Activated T-helper 2 cell treated with anti-CD3 and anti-CD28 coated beads, Interferon-gamma antibody, Interleukin-2, Interleukin-4, amounts not matched to agents 10 μg/mL and 5 μg/mL and 100 μg/mL, durations not matched to agents 14 hours and 24 hours and 36 hours (primary cell): ENCODE data around the gene MRGPRF. TPM values are rescaled to one million over a fixed set of nuclear protein-coding genes. Genes with fewer than 3 reads are reported as not detected.

Source experiments
- DNase-seq: peaks from one replicate; pipeline ENCODE4 v3.0.0; 2021; ENCODE audit warnings: low spot score
- H3K27ac Mint-ChIP-seq: one replicate; pipeline ENCODE4 v1.8.0; 2021; ENCODE audit warnings: mixed read lengths
- H3K27me3 Mint-ChIP-seq: one replicate; pipeline ENCODE4 v1.8.0; 2021; ENCODE audit warnings: low read depth, mixed read lengths
- H3K36me3 Mint-ChIP-seq: one replicate; pipeline ENCODE4 v1.8.0; 2021; ENCODE audit warnings: low read depth, mixed read lengths
- H3K4me1 Mint-ChIP-seq: one replicate; pipeline ENCODE4 v1.8.0; 2021; ENCODE audit warnings: low read depth, mixed read lengths
- H3K4me3 Mint-ChIP-seq: one replicate; pipeline ENCODE4 v1.8.0; 2021; ENCODE audit warnings: low read depth, mild to moderate bottlenecking, moderate library complexity, mixed read lengths
- H3K9me3 Mint-ChIP-seq: one replicate; pipeline ENCODE4 v1.8.0; 2021; ENCODE audit warnings: mixed read lengths
- intact Hi-C: fragments of 100-400 bp; cut with micrococcal nuclease; formaldehyde crosslinking; loops from one replicate; pipeline ENCODE4 v1.15.1; 2023
- total RNA-seq: library from RNA; stranded (reverse); gene quantifications from 2 replicates; pipeline ENCODE4 v1.2.3, GENCODE V29; 2022

MRGPRF gene
- total RNA-seq, 1 donor from 2014 or later = not detected

DNA sequence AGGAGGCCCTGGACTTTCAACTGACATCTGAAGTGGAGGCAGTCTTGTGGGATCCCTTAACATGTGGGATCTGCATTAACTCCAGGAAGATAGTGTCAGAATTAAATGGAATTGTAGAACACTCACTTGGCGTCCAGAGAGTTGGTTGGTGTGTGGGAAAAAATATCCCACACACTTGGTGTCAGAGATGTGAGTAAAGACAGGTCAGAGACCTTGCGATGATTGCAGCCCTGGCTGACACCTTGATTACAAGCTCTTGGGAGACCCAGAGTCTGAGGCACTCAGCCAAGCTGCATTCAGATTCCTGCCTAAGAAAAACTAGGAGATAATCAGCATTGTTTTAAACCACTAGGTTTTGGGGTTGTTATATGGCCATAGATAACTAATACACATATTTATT lies 28.5 kb upstream of the MRGPRF start:
- Mint-ChIP-seq H3K9me3 (no peaks in the 10 kb centered on the region), H3K4me3 (no peak overlapping the region), H3K27ac (no peak overlapping the region), H3K4me1 (peaks cover 10% of the 10 kb centered on the region), H3K36me3 (no peaks in the 10 kb centered on the region), H3K27me3 (peaks cover 15% of the 10 kb centered on the region)
- intact Hi-C loops = no loop called here
- DNase-seq = no peak

- no peaks in the 10 kb centered on the region for H3K9me3 Mint-ChIP-seq
- H3K4me3 Mint-ChIP-seq = no peak overlapping the region
- peaks cover 8% of the 10 kb centered on the region for H3K27me3 Mint-ChIP-seq
- no peak overlapping the region for H3K27ac Mint-ChIP-seq
- intact Hi-C loops = no loop called here
- H3K36me3 Mint-ChIP-seq = no peaks in the 10 kb centered on the region
- H3K4me1 Mint-ChIP-seq = peaks cover 10% of the 10 kb centered on the region
- DNase-seq = no peak
These were observed 27.7 kb upstream of the MRGPRF start for GRCh38 chr11:69040581-69041260.

- Mint-ChIP-seq H3K4me3 (no peak overlapping the region), H3K4me1 (peaks cover 10% of the 10 kb centered on the region), H3K27ac (no peak overlapping the region), H3K27me3 (peaks cover 7% of the 10 kb centered on the region), H3K36me3 (no peaks in the 10 kb centered on the region), H3K9me3 (no peaks in the 10 kb centered on the region)
- DNase-seq = no peak
- intact Hi-C loops = no loop called here
These were observed 27.0 kb upstream of the MRGPRF start for GRCh38 chr11:69040051-69040450.

GRCh38 chr11:69039501-69039900 lies 26.5 kb upstream of the MRGPRF start:
- H3K9me3 Mint-ChIP-seq = no peaks in the 10 kb centered on the region
- no peaks in the 10 kb centered on the region for H3K36me3 Mint-ChIP-seq
- peaks cover 10% of the 10 kb centered on the region for H3K4me1 Mint-ChIP-seq
- DNase-seq = no peak
- intact Hi-C loops = no loop called here
- H3K27ac Mint-ChIP-seq = no peak overlapping the region
- peaks cover 6% of the 10 kb centered on the region for H3K27me3 Mint-ChIP-seq
- no peak overlapping the region for H3K4me3 Mint-ChIP-seq

DNA sequence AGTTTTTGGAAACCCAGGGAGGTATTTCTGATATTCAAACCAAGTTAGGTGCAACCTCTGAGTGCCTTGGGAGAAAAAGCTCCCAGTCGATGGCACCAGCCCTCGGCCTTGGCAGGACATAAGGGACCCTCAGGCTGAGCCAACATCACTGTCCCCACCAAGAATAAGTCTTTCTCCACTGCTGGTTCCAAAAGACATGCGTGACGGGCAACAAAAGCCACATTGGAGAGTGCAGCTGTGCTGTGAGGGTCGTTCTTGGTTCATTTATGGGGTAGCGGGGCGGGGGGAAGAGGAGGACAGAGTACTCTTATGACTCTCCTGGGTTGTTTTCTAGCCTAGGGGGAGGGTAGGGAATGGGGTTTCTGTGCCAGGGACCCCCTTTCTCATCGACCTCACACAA lies 24.5 kb upstream of the MRGPRF start:
- DNase-seq = no peak
- intact Hi-C loops = no loop called here
- H3K27ac Mint-ChIP-seq = no peak overlapping the region
- no peaks in the 10 kb centered on the region for H3K36me3 Mint-ChIP-seq
- peaks cover 10% of the 10 kb centered on the region for H3K4me1 Mint-ChIP-seq
- H3K4me3 Mint-ChIP-seq = no peak overlapping the region
- no peaks in the 10 kb centered on the region for H3K9me3 Mint-ChIP-seq
- peaks cover under 1% of the 10 kb centered on the region for H3K27me3 Mint-ChIP-seq

DNA sequence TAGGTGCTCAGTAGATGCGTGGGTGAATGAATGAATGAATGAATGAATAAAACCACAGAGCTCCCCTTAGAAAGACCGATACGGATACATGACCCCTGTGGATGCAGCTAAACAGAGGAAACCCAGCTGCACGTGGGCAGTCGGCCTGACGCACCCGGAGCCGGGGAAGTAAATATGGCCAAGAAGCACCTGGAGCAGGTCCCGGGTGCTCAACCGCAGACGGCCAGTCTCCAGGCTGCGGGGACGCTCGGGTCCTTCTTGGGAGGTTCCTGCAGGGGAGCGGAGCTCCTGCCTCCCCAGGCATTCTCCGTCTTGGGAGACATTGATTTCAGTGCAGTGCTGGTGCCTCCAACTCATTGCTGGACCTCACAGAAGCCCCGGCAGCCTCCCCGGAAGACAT lies 24.0 kb upstream of the MRGPRF start:
- Mint-ChIP-seq H3K27me3 (no peaks in the 10 kb centered on the region), H3K4me1 (peaks cover 10% of the 10 kb centered on the region), H3K9me3 (no peaks in the 10 kb centered on the region), H3K36me3 (no peaks in the 10 kb centered on the region), H3K4me3 (no peak overlapping the region), H3K27ac (no peak overlapping the region)
- no peak for DNase-seq
- intact Hi-C loops = no loop called here

DNA sequence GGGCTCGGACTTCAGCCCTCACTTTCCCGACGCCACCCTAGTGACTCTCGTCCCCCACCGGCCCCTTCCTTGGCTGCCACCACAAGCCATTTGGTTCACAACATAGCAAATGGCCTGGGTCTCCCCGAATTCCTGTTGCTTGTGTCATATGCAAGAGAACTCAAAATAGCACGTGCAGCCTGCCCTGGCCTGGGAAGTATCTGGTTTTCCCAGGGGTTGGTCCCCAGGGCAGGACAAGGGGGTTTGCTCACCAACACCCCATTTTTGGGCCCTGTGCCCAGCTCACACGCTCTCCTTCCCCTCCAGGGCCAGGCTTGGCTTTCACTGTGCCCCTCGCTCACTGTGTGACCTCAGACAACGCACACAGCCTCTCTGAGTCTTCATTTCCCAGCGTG lies 22.9 kb upstream of the MRGPRF start:
- peaks cover 6% of the 10 kb centered on the region for H3K4me1 Mint-ChIP-seq
- no peaks in the 10 kb centered on the region for H3K9me3 Mint-ChIP-seq
- intact Hi-C loops = no loop called here
- H3K27ac Mint-ChIP-seq = no peak overlapping the region
- H3K27me3 Mint-ChIP-seq = no peaks in the 10 kb centered on the region
- no peak overlapping the region for H3K4me3 Mint-ChIP-seq
- no peak for DNase-seq
- H3K36me3 Mint-ChIP-seq = no peaks in the 10 kb centered on the region

DNA sequence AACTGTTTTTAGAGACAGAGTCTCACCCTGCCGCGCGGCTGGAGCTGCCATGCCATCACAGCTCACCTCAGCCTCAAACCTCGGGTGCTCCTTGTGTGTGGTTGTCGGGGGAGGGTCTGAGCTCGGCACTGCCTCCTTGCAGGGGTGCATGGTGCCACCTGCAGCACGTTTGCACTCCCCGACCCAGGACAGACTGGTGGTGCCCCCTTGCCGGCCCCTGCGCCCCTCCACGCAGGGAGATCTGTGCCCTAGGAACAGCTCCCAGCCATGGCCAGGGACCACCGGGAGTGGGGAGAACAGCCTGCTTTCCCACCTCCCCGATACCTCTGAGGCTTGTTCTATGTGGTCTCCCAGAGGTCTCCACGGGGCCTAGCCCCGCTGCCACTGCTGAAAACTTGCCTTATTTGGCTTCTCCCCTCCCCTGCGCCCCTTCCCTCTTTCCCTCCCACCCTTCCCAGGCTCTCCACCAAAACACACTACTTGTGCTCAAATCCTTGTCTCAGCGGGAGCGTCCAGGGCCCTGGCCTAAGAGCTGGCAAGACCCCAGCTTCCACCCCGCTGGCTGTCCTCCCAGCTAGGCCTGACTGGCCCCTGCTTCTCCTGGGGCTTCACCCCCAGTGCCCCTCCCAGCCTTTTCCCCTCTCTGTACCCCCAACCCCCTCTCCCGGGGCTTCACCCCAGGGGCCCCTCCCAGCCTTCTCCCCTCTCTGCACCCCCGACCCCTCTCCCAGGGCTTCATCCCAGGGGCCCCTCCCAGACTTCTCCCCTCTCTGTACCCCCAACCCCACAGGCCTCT lies 22.3 kb upstream of the MRGPRF start:
- no peak overlapping the region for H3K27ac Mint-ChIP-seq
- H3K27me3 Mint-ChIP-seq = no peaks in the 10 kb centered on the region
- H3K36me3 Mint-ChIP-seq = no peaks in the 10 kb centered on the region
- peaks cover under 1% of the 10 kb centered on the region for H3K4me1 Mint-ChIP-seq
- DNase-seq = no peak
- H3K9me3 Mint-ChIP-seq = no peaks in the 10 kb centered on the region
- H3K4me3 Mint-ChIP-seq = no peak overlapping the region
- intact Hi-C loops = no loop called here

DNA sequence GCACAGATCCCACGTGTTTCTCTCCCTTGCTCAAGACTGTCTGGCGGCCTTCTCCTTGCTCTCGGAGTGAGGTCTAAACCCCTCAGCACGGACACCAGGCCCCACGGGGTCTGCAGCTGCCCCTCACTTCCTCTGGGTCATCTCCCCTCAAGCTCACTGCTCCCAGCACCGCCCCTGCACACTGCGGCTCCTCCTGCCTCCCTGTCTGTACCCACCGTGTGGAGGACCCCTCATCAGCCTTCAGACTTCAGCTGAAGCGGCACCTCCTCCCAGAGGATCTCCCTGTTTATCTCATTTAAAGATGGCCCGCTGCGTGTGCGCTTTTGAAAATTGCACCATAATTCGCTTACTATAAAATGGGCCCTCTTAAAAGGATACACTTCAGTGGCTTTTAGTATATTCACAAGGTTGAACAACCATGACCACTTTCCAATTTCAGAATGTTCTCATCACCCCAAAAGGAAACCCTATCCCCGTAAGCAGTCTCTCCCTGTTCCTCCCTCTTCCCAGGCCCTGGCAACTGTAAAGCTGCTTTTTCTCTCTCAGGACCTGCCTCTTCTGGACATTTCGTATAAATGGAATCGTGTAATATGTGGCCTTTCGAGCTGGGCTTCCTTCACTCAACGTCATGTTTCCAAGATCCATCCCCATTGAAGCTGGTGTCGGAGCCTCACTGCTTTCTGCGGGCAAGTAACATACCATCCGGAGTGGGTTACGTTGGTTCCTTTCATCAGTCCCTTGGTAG lies 21.2 kb upstream of the MRGPRF start:
- Mint-ChIP-seq H3K4me1 (no peaks in the 10 kb centered on the region), H3K9me3 (no peaks in the 10 kb centered on the region), H3K4me3 (no peak overlapping the region), H3K36me3 (no peaks in the 10 kb centered on the region), H3K27me3 (no peaks in the 10 kb centered on the region), H3K27ac (no peak overlapping the region)
- intact Hi-C loops = no loop called here
- no peak for DNase-seq

DNA sequence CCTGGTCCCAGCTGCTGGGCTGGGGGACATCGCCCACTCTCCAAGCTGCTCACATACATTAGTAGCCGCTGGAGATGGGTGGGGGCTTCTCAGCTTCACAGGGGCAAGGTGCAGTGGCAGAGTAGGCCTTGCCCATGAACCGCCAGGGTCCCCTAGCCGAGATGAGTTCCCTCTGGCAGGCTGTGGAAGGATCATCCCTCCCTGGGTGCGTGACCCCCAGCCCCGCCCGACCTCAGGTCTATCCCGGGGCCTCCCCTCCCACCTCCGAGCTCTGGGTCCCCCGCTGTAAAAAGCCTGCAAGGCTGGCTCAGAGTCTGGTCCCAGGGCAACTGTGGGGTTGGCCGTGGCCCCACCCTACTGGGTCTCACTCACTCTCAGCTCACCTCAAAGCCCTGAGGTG lies 20.4 kb upstream of the MRGPRF start:
- no peaks in the 10 kb centered on the region for H3K4me1 Mint-ChIP-seq
- H3K27ac Mint-ChIP-seq = no peak overlapping the region
- DNase-seq = no peak
- no peaks in the 10 kb centered on the region for H3K36me3 Mint-ChIP-seq
- intact Hi-C loops = no loop called here
- no peaks in the 10 kb centered on the region for H3K27me3 Mint-ChIP-seq
- H3K4me3 Mint-ChIP-seq = no peak overlapping the region
- H3K9me3 Mint-ChIP-seq = no peaks in the 10 kb centered on the region

DNA sequence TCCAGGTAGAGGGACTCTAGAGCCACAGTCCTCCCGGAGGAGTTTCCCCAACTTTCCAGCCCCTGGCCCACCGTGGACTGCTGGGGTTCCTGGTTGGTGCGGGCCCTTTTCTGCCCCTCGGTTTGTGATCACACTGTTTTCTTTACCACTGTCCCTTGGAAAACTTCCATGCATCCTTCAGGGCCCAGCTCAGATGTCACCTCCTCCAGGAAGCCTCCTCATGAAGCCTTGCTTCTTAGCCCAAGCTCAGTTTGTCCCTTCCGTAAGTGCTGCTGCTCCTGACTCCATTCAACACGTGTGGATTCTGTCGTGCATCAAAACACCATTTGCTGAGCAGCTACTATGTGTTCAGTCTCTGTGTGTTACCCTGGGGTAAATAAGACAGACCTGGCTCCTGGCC lies 19.8 kb upstream of the MRGPRF start:
- intact Hi-C loops = no loop called here
- Mint-ChIP-seq H3K4me1 (no peaks in the 10 kb centered on the region), H3K36me3 (no peaks in the 10 kb centered on the region), H3K4me3 (no peak overlapping the region), H3K27ac (no peak overlapping the region), H3K9me3 (no peaks in the 10 kb centered on the region), H3K27me3 (no peaks in the 10 kb centered on the region)
- no peak for DNase-seq

DNA sequence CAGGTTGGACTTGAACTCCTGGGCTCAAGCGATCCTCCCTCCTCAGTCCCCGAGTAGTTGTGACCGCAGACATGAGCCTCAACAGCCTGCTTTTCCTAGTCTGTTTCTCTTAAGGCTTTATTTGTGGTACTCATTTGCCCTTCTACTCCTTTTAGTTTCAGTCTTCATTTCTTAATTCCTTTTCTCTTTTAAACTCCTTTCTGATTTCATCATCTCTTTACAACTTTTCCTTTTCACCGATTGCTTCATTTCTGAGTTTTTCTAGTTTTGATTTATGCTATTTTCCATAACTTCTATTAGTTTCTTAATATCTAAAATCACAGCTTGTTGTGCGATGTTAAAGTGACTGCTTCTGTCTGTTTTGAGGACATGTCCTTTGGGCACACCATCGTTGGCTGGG lies 17.3 kb upstream of the MRGPRF start:
- Mint-ChIP-seq H3K27me3 (no peaks in the 10 kb centered on the region), H3K4me3 (no peak overlapping the region), H3K4me1 (no peaks in the 10 kb centered on the region), H3K9me3 (no peaks in the 10 kb centered on the region), H3K36me3 (no peaks in the 10 kb centered on the region), H3K27ac (no peak overlapping the region)
- DNase-seq = no peak
- intact Hi-C loops = no loop called here
